Spleen (tissue), 11 donors: Measurements from ENCODE around the gene WDR7. TPM values are rescaled to one million over a fixed set of nuclear protein-coding genes. Genes with fewer than 3 reads are reported as not detected.

Source experiments
- DNase-seq: peaks from one replicate; pipeline ENCODE4 v3.0.0-alpha.2; 2020
- H3K27ac ChIP-seq, 8 donors: fragments of 200-600 bp; sonication (generic) in 7 of 8; 1 replicate in 4 of 8; 2 replicates in 4 of 8; pipeline versions ENCODE4 v1.5.0 to v1.8.0; 2016 to 2021; ENCODE audit warnings: inconsistent platforms in 4 of 8, mild to moderate bottlenecking in 4 of 8, moderate library complexity in 1 of 8
- H3K27me3 ChIP-seq, 7 donors: fragments of 200-600 bp; sonication (generic) in 6 of 7; replicated peaks in 1 of 7; 1 replicate in 4 of 7; 2 replicates in 3 of 7; pipeline versions ENCODE4 v1.5.0 to v1.8.0; 2016 to 2021; ENCODE audit warnings: inconsistent platforms in 3 of 7, mild to moderate bottlenecking in 1 of 7
- H3K36me3 ChIP-seq, 6 donors: fragments of 200-600 bp; sonication (generic) in 5 of 6; 1 replicate in 4 of 6; 2 replicates in 2 of 6; pipeline versions ENCODE4 v1.5.0 to v1.8.0; 2016 to 2021; ENCODE audit warnings: inconsistent platforms in 2 of 6
- H3K4me1 ChIP-seq, 6 donors: fragments of 200-600 bp; sonication (generic) in 5 of 6; 1 replicate in 3 of 6; 2 replicates in 3 of 6; pipeline versions ENCODE4 v1.5.0 to v1.8.0; 2016 to 2021; ENCODE audit warnings: inconsistent platforms in 3 of 6
- H3K4me3 ChIP-seq, 8 donors: fragments of 200-600 bp; sonication (generic) in 7 of 8; 1 replicate in 4 of 8; 2 replicates in 4 of 8; pipeline versions ENCODE4 v1.5.0 to v1.8.0; 2016 to 2021; ENCODE audit warnings: inconsistent platforms in 4 of 8, mild to moderate bottlenecking in 4 of 8, moderate library complexity in 2 of 8
- H3K9me3 ChIP-seq, 8 donors: fragments of 200-600 bp; sonication (generic) in 7 of 8; 1 replicate in 4 of 8; 2 replicates in 4 of 8; pipeline versions ENCODE4 v1.5.0 to v1.8.0; 2016 to 2021; ENCODE audit warnings: inconsistent platforms in 4 of 8
- POLR2A ChIP-seq, 3 donors: fragments of 450-650 bp; IDR thresholded peaks; one replicate each; pipeline ENCODE4 v1.5.1; 2017; ENCODE audit warnings: antibody characterized with exemption in 3 of 3, mild to moderate bottlenecking in 1 of 3
- POLR2AphosphoS5 ChIP-seq, 3 donors: sonication (generic); formaldehyde crosslinking; IDR thresholded peaks; one replicate each; pipeline ENCODE4 v1.5.1; 2017; ENCODE audit warnings: antibody characterized with exemption in 3 of 3
- WGBS, 5 donors: extraction: QIAGEN DNeasy Blood & Tissue Kit in 3 of 5; methylation state at CpG; one replicate each; pipeline versions ENCODE4 v1.1.5 to v1.1.7; 2013 to 2018; 5-methylcytosine and 5-hydroxymethylcytosine counted together
- intact Hi-C: fragments of 100-400 bp; cut with DNase I; formaldehyde crosslinking; loops from one replicate; pipeline ENCODE4 v1.15.0; 2023; ENCODE audit warnings: low total_unique reads
- polyA plus RNA-seq, 3 donors: library from polyadenylated mRNA; stranded (reverse); fragments of 200-250 nt; gene quantifications; one replicate each; pipeline ENCODE4 v1.2.1, GENCODE V29; 2013
- total RNA-seq, 7 donors: library from RNA; depleted of rRNA in 3 of 7; stranded (reverse); fragments of >200 nt in 3 of 7; fragmentation: NEBNext Ultra II Directional in 4 of 7; extraction: Animal tissue kit (Norgen Biotek cat#: 25700) in 4 of 7; gene quantifications; one replicate each; pipeline versions ENCODE4 v1.1.0 to v1.2.1, GENCODE V29; 2016 to 2021
- TF ChIP-seq, protein P1 (sequence below), 11 experiments: fragments of 200-600 bp in 7 of 11; fragments of 450-650 bp in 4 of 11; sonication (generic) in 4 of 11; IDR thresholded peaks in 8 of 11; conservative IDR thresholded peaks in 3 of 11; 1 replicate in 7 of 11; 2 replicates in 4 of 11; pipeline versions ENCODE4 v1.4.0 to v1.8.0; 2016 to 2021; ENCODE audit warnings: antibody characterized with exemption in 11 of 11, inconsistent platforms in 4 of 11, mild to moderate bottlenecking in 1 of 11
- donor health status: healthy with polysubstance abuse.
- donor health status: DM: no; HTN: no; CAD: no; lungs with moderate emphysema.
- donor health status: DM: no; HTN: no; CAD: no.
- donor health status: Bipolar disorder and iron deficiency.
- donor health status: healthy.
- donor health status: DM: no; HTN: no; CAD: no.
- donor health status: DM: yes; HTN: yes; CAD: no.

The WDR7 gene
- total and polyA plus RNA-seq, 10 donors, result 2.8 to 55.9 (median 42.8) TPM

- Histone ChIP-seq H3K27ac (no peak overlapping the region), H3K27me3 (no peaks in the 10 kb centered on the region), H3K9me3 (no peaks in the 10 kb centered on the region), H3K4me3 (no peak overlapping the region), H3K36me3 (no peaks in the 10 kb centered on the region), H3K4me1 (no peaks in the 10 kb centered on the region)
- intact Hi-C loops, result no loop called here
- TF ChIP-seq POLR2AphosphoS5 (IDR thresholded peaks at IDR 0.05), result no peak
- TF ChIP-seq POLR2A (IDR thresholded peaks at IDR 0.05), result no peak
- TF ChIP-seq, protein P1, sequence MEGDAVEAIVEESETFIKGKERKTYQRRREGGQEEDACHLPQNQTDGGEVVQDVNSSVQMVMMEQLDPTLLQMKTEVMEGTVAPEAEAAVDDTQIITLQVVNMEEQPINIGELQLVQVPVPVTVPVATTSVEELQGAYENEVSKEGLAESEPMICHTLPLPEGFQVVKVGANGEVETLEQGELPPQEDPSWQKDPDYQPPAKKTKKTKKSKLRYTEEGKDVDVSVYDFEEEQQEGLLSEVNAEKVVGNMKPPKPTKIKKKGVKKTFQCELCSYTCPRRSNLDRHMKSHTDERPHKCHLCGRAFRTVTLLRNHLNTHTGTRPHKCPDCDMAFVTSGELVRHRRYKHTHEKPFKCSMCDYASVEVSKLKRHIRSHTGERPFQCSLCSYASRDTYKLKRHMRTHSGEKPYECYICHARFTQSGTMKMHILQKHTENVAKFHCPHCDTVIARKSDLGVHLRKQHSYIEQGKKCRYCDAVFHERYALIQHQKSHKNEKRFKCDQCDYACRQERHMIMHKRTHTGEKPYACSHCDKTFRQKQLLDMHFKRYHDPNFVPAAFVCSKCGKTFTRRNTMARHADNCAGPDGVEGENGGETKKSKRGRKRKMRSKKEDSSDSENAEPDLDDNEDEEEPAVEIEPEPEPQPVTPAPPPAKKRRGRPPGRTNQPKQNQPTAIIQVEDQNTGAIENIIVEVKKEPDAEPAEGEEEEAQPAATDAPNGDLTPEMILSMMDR (IDR thresholded peaks at IDR 0.05 in 8 of 11, conservative IDR thresholded peaks at IDR 0.05 in 3 of 11), result no peak
- no peak for DNase-seq
- 90 to 97% (median 93%) methylated on average over 1 of the region's 1 CpG for WGBS, 5 donors
Observed at GRCh38 chr18:56955490-56955889, 304.3 kb downstream of the WDR7 start.

- H3K4me3 ChIP-seq, result no peak overlapping the region
- intact Hi-C loops, result no loop called here
Observed at GRCh38 chr18:56959120-56959519, 308.0 kb downstream of the WDR7 start.

GRCh38 chr18:56962322-56962721 is 311.2 kb downstream of the WDR7 start:
- no peak for DNase-seq
- Histone ChIP-seq H3K9me3 (no peaks in the 10 kb centered on the region), H3K27ac (no peak overlapping the region), H3K4me1 (no peaks in the 10 kb centered on the region), H3K36me3 (peaks cover 0 to 37% (median 0%) of the 10 kb centered on the region in 6 donors), H3K27me3 (no peaks in the 10 kb centered on the region), H3K4me3 (no peak overlapping the region)
- intact Hi-C loops, result no loop called here
- TF ChIP-seq POLR2A (IDR thresholded peaks at IDR 0.05) (no peak), POLR2AphosphoS5 (IDR thresholded peaks at IDR 0.05) (no peak)
- TF ChIP-seq, protein P1 (IDR thresholded peaks at IDR 0.05 in 8 of 11, conservative IDR thresholded peaks at IDR 0.05 in 3 of 11), result no peak
- 61 to 71% (median 64%) methylated on average over 7 of the region's 7 CpGs for WGBS, 5 donors

More at GRCh38 chr18:56959120-56959519, 308.0 kb downstream of the WDR7 start:
- WGBS, 5 donors, result 92 to 99% (median 97%) methylated on average over 3 of the region's 3 CpGs
- no peak for DNase-seq
- Histone ChIP-seq H3K27ac (no peak overlapping the region), H3K4me1 (no peaks in the 10 kb centered on the region), H3K27me3 (no peaks in the 10 kb centered on the region), H3K36me3 (peaks cover 0 to 21% (median 0%) of the 10 kb centered on the region in 6 donors), H3K9me3 (no peaks in the 10 kb centered on the region)
- TF ChIP-seq POLR2A (IDR thresholded peaks at IDR 0.05), result no peak
- TF ChIP-seq, protein P1 (IDR thresholded peaks at IDR 0.05 in 8 of 11, conservative IDR thresholded peaks at IDR 0.05 in 3 of 11), result no peak

GRCh38 chr18:56967035-56967434 is 315.9 kb downstream of the WDR7 start:
- H3K27ac ChIP-seq, result no peak overlapping the region
- DNase-seq, result no peak
- no peak overlapping the region for H3K4me3 ChIP-seq
- intact Hi-C loops, result no loop called here
- no peaks in the 10 kb centered on the region for H3K9me3 ChIP-seq
- peaks cover 0 to 43% (median 0%) of the 10 kb centered on the region in 6 donors for H3K36me3 ChIP-seq
- TF ChIP-seq, protein P1 (IDR thresholded peaks at IDR 0.05 in 8 of 11, conservative IDR thresholded peaks at IDR 0.05 in 3 of 11), result no peak
- no peak for TF ChIP-seq POLR2A (IDR thresholded peaks at IDR 0.05)
- no peaks in the 10 kb centered on the region for H3K4me1 ChIP-seq
- H3K27me3 ChIP-seq, result no peaks in the 10 kb centered on the region
- WGBS, 5 donors, result 94 to 98% (median 97%) methylated on average over 3 of the region's 3 CpGs
